Hematopoietic multipotent progenitor cell (in vitro differentiated cells): ENCODE measurements around the gene ACBD4. TPM values are rescaled to one million over a fixed set of nuclear protein-coding genes. Genes with fewer than 3 reads are reported as not detected.
A peak's percentile ranks its signal among the peaks of the same experiment; 100 is the strongest.

Source experiments
- DNase-seq, 3 donors: peaks; one replicate each; pipeline ENCODE4 v3.0.0-alpha.2; 2011 to 2015; ENCODE audit warnings: low read depth in 2 of 3, low spot score in 2 of 3
- total RNA-seq: library from RNA; depleted of rRNA; stranded (reverse); fragments of >200 nt; gene quantifications from one replicate; pipeline ENCODE4 v1.2.3, GENCODE V29; 2012

Gene ACBD4
- total RNA-seq, 1 donor = 13.2 TPM

GRCh38 chr17:45132572-45133463 is 2.7 kb upstream of the ACBD4 start:
- DNase-seq = peak; percentile 71 to 73 (median 72)

GRCh38 chr17:45135978-45136791 is 698 bp downstream of the ACBD4 start:
- no peak for DNase-seq

GRCh38 chr17:45136846-45137560 is 1.5 kb downstream of the ACBD4 start:
- DNase-seq = no peak

GRCh38 chr17:45137561-45138305 is 2.2 kb downstream of the ACBD4 start:
- no peak for DNase-seq

GRCh38 chr17:45138911-45139532 is 3.5 kb downstream of the ACBD4 start:
- no peak for DNase-seq

GRCh38 chr17:45139533-45139920 is 4.0 kb downstream of the ACBD4 start:
- DNase-seq = no peak

- no peak for DNase-seq
These were observed 7.7 kb downstream of the ACBD4 start for GRCh38 chr17:45143094-45143670.

GRCh38 chr17:45143767-45144198 is 8.3 kb downstream of the ACBD4 start:
- peak in 2 of 3 donors; percentile 37 to 40 for DNase-seq

- no peak for DNase-seq
These were observed 8.9 kb downstream of the ACBD4 start for GRCh38 chr17:45144199-45145034.

GRCh38 chr17:45145035-45145389 is 9.5 kb downstream of the ACBD4 start:
- DNase-seq = no peak

- no peak for DNase-seq
These were observed 10.7 kb downstream of the ACBD4 start for GRCh38 chr17:45146166-45146565.

- no peak for DNase-seq
These were observed 11.1 kb downstream of the ACBD4 start for GRCh38 chr17:45146592-45146889.

- peak in 2 of 3 donors; percentile 83 to 85 for DNase-seq
These were observed 11.5 kb downstream of the ACBD4 start for GRCh38 chr17:45146890-45147580.

- DNase-seq = peak; percentile 77 to 94 (median 91)
These were observed 12.2 kb downstream of the ACBD4 start for GRCh38 chr17:45147581-45148182.

GRCh38 chr17:45148183-45149036 is 12.9 kb downstream of the ACBD4 start, which contains the start of gene HEXIM1:
Gene HEXIM1 (plus strand): TSS chr17:45148475. CDS start chr17:45149191, 716 bp downstream.
- peak; percentile 100 for DNase-seq

- peak in 2 of 3 donors; percentile 80 to 83 for DNase-seq
These were observed 13.7 kb downstream of the ACBD4 start for GRCh38 chr17:45149037-45149668.
